ENCODE measurements around the gene LY6G6F. TPM values are rescaled to one million over a fixed set of nuclear protein-coding genes. Genes with fewer than 3 reads are reported as not detected.

The LY6G6F gene
- total and polyA plus RNA-seq, 8 donors = not detected

DNA sequence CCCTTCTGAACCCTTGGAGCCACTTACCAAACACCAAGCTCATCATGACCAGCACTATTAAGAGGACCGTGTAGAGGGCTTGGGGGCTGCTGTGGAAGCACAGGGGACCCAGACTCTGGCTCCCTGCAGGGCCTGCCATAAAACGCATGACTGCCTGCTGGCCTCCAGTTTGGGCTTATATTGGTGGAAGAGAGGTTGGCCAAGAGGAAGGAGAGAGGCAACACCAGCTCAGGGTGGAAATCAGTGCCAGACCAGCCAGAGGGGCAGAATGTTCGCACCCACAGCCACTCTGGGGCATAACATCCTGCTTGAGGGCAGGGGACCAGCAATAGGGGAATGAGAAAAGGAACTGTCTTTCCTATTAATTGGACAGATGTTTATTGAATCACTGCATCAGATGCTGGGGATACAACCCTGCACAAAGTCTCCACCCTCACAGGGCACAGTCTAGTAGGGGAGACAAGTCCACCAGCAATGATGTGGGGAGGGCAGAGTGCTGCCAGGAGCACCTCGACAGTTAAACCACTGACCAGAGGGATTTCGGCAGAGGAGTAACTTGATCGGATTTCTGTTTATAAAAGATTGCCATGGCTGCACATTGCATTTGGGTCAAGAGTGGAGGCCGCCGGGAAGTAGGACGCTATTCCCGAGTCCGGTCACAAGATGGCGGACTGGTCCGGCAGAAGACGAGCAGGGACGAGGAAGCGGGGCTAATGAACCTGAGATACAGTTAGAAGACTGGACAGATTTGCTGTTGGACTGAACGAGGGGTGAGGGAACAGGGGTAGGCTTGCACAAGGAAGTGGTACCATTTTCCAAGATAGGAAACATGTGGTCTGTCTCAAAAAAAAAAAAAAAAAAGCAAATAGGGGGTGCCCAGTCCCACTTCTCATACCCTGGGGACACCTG is 26.2 kb upstream of the LY6G6F start, which contains the start of gene LY6G5C:
TSS of gene LY6G5C (minus strand) at position 842 of the 909 bp plus-strand sequence. CDS start at position 148, 694 bp downstream.
- H3K4me1 ChIP-seq = peaks cover 3 to 8% (median 5%) of the 10 kb centered on the region in 3 donors
- H3K4me3 ChIP-seq = peak within 1 kb of the TSS; percentile 19 to 60 (median 42)
- WGBS, 2 donors = 12 to 13% methylated on average over 17 of the region's 17 CpGs
- no peaks in the 10 kb centered on the region for H3K36me3 ChIP-seq
- ATAC-seq (peak; percentile 81 to 93 (median 90)), DNase-seq (peak; percentile 76 to 92 (median 80)), FAIRE-seq (no peak)
- no peaks in the 10 kb centered on the region for H3K9me3 ChIP-seq
- H3K27me3 ChIP-seq = no peaks in the 10 kb centered on the region
- TF ChIP-seq CTCF (IDR thresholded peaks at IDR 0.05) = peak; percentile 10 to 64 (median 50)
- peak within 1 kb of the TSS; percentile 38 to 71 (median 53) for H3K27ac ChIP-seq
- intact Hi-C loops (cut with DNase I) = loop anchor here in 1 of 3 donors (5.0 kb wide), 1 partner anchor 87 kb away; no protein-coding TSS in a partner anchor

GRCh38 chr6:31681135-31681671 is 25.5 kb upstream of the LY6G6F start:
- no peaks in the 10 kb centered on the region for H3K9me3 ChIP-seq
- peak overlapping the region; percentile 38 to 71 (median 53) for H3K27ac ChIP-seq
- H3K27me3 ChIP-seq = no peaks in the 10 kb centered on the region
- intact Hi-C loops (cut with DNase I) = loop anchor here in 1 of 3 donors (5.0 kb wide), 1 partner anchor 86 kb away; no protein-coding TSS in a partner anchor
- ATAC-seq (peak; percentile 53 to 76 (median 73)), DNase-seq (peak in 4 of 6 donors; percentile 27 to 82 (median 48)), FAIRE-seq (no peak)
- peaks cover 3 to 8% (median 5%) of the 10 kb centered on the region in 3 donors for H3K4me1 ChIP-seq
- H3K4me3 ChIP-seq = peak overlapping the region; percentile 19 to 60 (median 42)
- no peaks in the 10 kb centered on the region for H3K36me3 ChIP-seq
- 1% methylated on average over 40 of the region's 40 CpGs for WGBS, 2 donors
- TF ChIP-seq CTCF (IDR thresholded peaks at IDR 0.05) = no peak

GRCh38 chr6:31683591-31683990 is 23.1 kb upstream of the LY6G6F start:
- intact Hi-C loops (cut with DNase I) = loop anchor here in 1 of 3 donors (5.0 kb wide), 1 partner anchor 84 kb away; no protein-coding TSS in a partner anchor
- TF ChIP-seq CTCF (IDR thresholded peaks at IDR 0.05) = no peak
- H3K27ac ChIP-seq = no peak overlapping the region
- H3K27me3 ChIP-seq = no peaks in the 10 kb centered on the region
- DNase-seq (no peak), ATAC-seq (no peak), FAIRE-seq (no peak)
- H3K36me3 ChIP-seq = peaks cover 0 to 6% (median 5%) of the 10 kb centered on the region in 3 donors
- H3K4me3 ChIP-seq = no peak overlapping the region
- WGBS, 2 donors = 62 to 67% methylated on average over 13 of the region's 13 CpGs
- H3K9me3 ChIP-seq = no peaks in the 10 kb centered on the region
- H3K4me1 ChIP-seq = peaks cover 3 to 8% (median 5%) of the 10 kb centered on the region in 3 donors

- ATAC-seq (no peak), FAIRE-seq (no peak), DNase-seq (no peak)
- Histone ChIP-seq H3K27me3 (no peaks in the 10 kb centered on the region), H3K4me3 (no peak overlapping the region), H3K9me3 (no peaks in the 10 kb centered on the region), H3K27ac (no peak overlapping the region), H3K4me1 (peaks cover 0 to 3% (median 1%) of the 10 kb centered on the region in 3 donors), H3K36me3 (peaks cover 0 to 14% (median 12%) of the 10 kb centered on the region in 3 donors)
- intact Hi-C loops (cut with DNase I) = no loop called here
- no peak for TF ChIP-seq CTCF (IDR thresholded peaks at IDR 0.05)
- 87 to 94% methylated on average over 5 of the region's 5 CpGs for WGBS, 2 donors
Observed at GRCh38 chr6:31686483-31686882, 20.2 kb upstream of the LY6G6F start.

Data from pancreas (tissue), 10 donors.